H1 (cell line): ENCODE measurements around the gene SYNGR3. TPM values are rescaled to one million over a fixed set of nuclear protein-coding genes. Genes with fewer than 3 reads are reported as not detected.

ENCODE experiments used
- CTCF ChIA-PET: fragments of 300-600 bp; sonication (Branson Sonifier 250); formaldehyde crosslinking; loops from one replicate; lab custom pipeline; 2021; ENCODE audit not compliant: partially characterized antibody; lab: Charles Lee
- POLR2A ChIA-PET: fragments of 300-600 bp; sonication (Branson Sonifier 250); formaldehyde crosslinking; loops from one replicate; lab custom pipeline; 2021; ENCODE audit warnings: inconsistent platforms; ENCODE audit not compliant: partially characterized antibody; lab: Charles Lee
- DNase-seq, 2 experiments: peaks; one replicate each; pipeline versions ENCODE4 v3.0.0 to v3.0.0-alpha.2; 2010 to 2022; ENCODE audit warnings: low spot score in 2 of 2, low read depth in 1 of 2, mixed read lengths in 1 of 2
- FAIRE-seq: peaks from 2 replicates; lab custom pipeline; 2011; peaks lifted over from hg19 to GRCh38; lab: Jason Lieb, UNC
- H2AFZ ChIP-seq: 2 replicates; pipeline ENCODE4 v1.8.1; 2012; ENCODE audit warnings: low read length, inconsistent platforms
- H2AK5ac ChIP-seq: 2 replicates; pipeline ENCODE4 v1.6.1; 2013; ENCODE audit warnings: low read depth, low read length
- H2BK120ac ChIP-seq: replicated peaks from 2 replicates; pipeline ENCODE3; 2013; ENCODE audit warnings: low read depth, low read length, inconsistent platforms
- H2BK12ac ChIP-seq: 2 replicates; pipeline ENCODE4 v1.6.1; 2013; ENCODE audit warnings: low read depth, low read length
- H2BK15ac ChIP-seq: 2 replicates; pipeline ENCODE4 v1.6.1; 2013; ENCODE audit warnings: low read length
- H2BK20ac ChIP-seq: 2 replicates; pipeline ENCODE4 v1.6.1; 2013; ENCODE audit warnings: low read length
- H2BK5ac ChIP-seq: 2 replicates; pipeline ENCODE4 v1.6.1; 2013; ENCODE audit warnings: low read depth, low read length
- H3K14ac ChIP-seq: 2 replicates; pipeline ENCODE4 v1.6.1; 2013; ENCODE audit warnings: inconsistent platforms; ENCODE audit not compliant: insufficient read length
- H3K18ac ChIP-seq: 2 replicates; pipeline ENCODE4 v1.6.1; 2013; ENCODE audit warnings: low read length; ENCODE audit errors: extremely low read depth
- H3K23ac ChIP-seq: 2 replicates; pipeline ENCODE4 v1.6.1; 2013; ENCODE audit warnings: inconsistent platforms; ENCODE audit not compliant: insufficient read length
- H3K23me2 ChIP-seq: 2 replicates; pipeline ENCODE4 v1.6.1; 2013; ENCODE audit warnings: low read depth, low read length
- H3K27ac ChIP-seq: 2 replicates; pipeline ENCODE4 v1.6.1; 2011; ENCODE audit warnings: low read depth, low read length, inconsistent platforms
- H3K27me3 ChIP-seq, 4 experiments: replicated peaks in 1 of 4; 1 replicate in 1 of 4; 2 replicates in 3 of 4; pipeline versions ENCODE4 v1.6.1 to v1.8.1; 2011 to 2013; ENCODE audit warnings: low read length in 3 of 4, mild to moderate bottlenecking in 3 of 4, inconsistent platforms in 2 of 4, mixed read lengths in 2 of 4, moderate library complexity in 1 of 4; ENCODE audit not compliant: control insufficient read depth in 3 of 4, insufficient read depth in 3 of 4; ENCODE audit errors: extremely low read depth in 1 of 4
- H3K36me3 ChIP-seq, 4 experiments: 2 replicates each; pipeline versions ENCODE4 v1.6.1 to v1.8.1; 2011 to 2013; ENCODE audit warnings: mild to moderate bottlenecking in 4 of 4, low read length in 3 of 4, moderate library complexity in 2 of 4, control low read depth in 1 of 4, inconsistent platforms in 1 of 4; ENCODE audit not compliant: insufficient read depth in 4 of 4, control insufficient read depth in 2 of 4
- H3K4ac ChIP-seq: replicated peaks from 2 replicates; pipeline ENCODE3; 2013; ENCODE audit warnings: low read length, low read depth, mixed read lengths, inconsistent platforms; ENCODE audit not compliant: insufficient read length
- H3K4me1 ChIP-seq, 4 experiments: replicated peaks in 1 of 4; 1 replicate in 1 of 4; 2 replicates in 3 of 4; pipeline versions ENCODE4 v1.6.1 to v1.8.1; 2011 to 2013; ENCODE audit warnings: low read length in 3 of 4, inconsistent platforms in 2 of 4, mixed read lengths in 1 of 4; ENCODE audit not compliant: insufficient read depth in 4 of 4, control insufficient read depth in 3 of 4
- H3K4me2 ChIP-seq, 2 experiments: 2 replicates each; pipeline versions ENCODE4 v1.6.1 to v1.8.1; 2011 to 2013; ENCODE audit warnings: low read depth in 2 of 2, low read length in 2 of 2, control low read depth in 1 of 2, inconsistent platforms in 1 of 2, mild to moderate bottlenecking in 1 of 2; ENCODE audit not compliant: insufficient read depth in 1 of 2
- H3K4me3 ChIP-seq, 4 experiments: fragments of 200-600, 300-600 bp in 1 of 4; sonication (generic), shearing (Covaris generic), sonication (Bioruptor Twin) in 1 of 4; 2 replicates each; pipeline versions ENCODE4 v1.5.1 to v1.8.1; 2011 to 2016; ENCODE audit warnings: low read length in 4 of 4, low read depth in 3 of 4, control low read depth in 2 of 4, inconsistent platforms in 2 of 4, mild to moderate bottlenecking in 2 of 4, mixed read lengths in 1 of 4, moderate library complexity in 1 of 4; ENCODE audit not compliant: insufficient read depth in 2 of 4; ENCODE audit errors: extremely low read depth in 1 of 4
- H3K56ac ChIP-seq: replicated peaks from 2 replicates; pipeline ENCODE3; 2013; ENCODE audit warnings: low read depth, mild to moderate bottlenecking, mixed read lengths, low read length, inconsistent platforms; ENCODE audit not compliant: insufficient read length
- H3K79me1 ChIP-seq: 2 replicates; pipeline ENCODE4 v1.6.1; 2013; ENCODE audit warnings: low read depth, low read length, control low read depth
- H3K79me2 ChIP-seq, 2 experiments: 2 replicates each; pipeline versions ENCODE4 v1.6.1 to v1.8.1; 2012 to 2013; ENCODE audit warnings: low read length in 2 of 2, mild to moderate bottlenecking in 2 of 2, inconsistent platforms in 1 of 2; ENCODE audit not compliant: insufficient read depth in 2 of 2, control insufficient read depth in 1 of 2
- H3K9ac ChIP-seq, 4 experiments: replicated peaks in 1 of 4; 1 replicate in 1 of 4; 2 replicates in 3 of 4; pipeline versions ENCODE4 v1.6.1 to v1.8.1; 2011 to 2013; ENCODE audit warnings: low read depth in 3 of 4, low read length in 3 of 4, control low read depth in 2 of 4, mild to moderate bottlenecking in 2 of 4, moderate library complexity in 2 of 4, inconsistent platforms in 1 of 4; ENCODE audit errors: extremely low read depth in 1 of 4
- H3K9me3 ChIP-seq, 2 experiments: 2 replicates each; pipeline versions ENCODE4 v1.6.1 to v1.8.1; 2012 to 2013; ENCODE audit warnings: mild to moderate bottlenecking in 2 of 2, moderate library complexity in 2 of 2, control low read depth in 1 of 2, inconsistent platforms in 1 of 2, low read depth in 1 of 2, low read length in 1 of 2, mixed read lengths in 1 of 2; ENCODE audit not compliant: insufficient read depth in 2 of 2
- H4K20me1 ChIP-seq, 2 experiments: replicated peaks in 1 of 2; 2 replicates each; pipeline versions ENCODE3 to v1.8.1; 2011 to 2013; ENCODE audit warnings: inconsistent platforms in 2 of 2, low read length in 2 of 2, mild to moderate bottlenecking in 1 of 2; ENCODE audit not compliant: insufficient read depth in 2 of 2, control insufficient read depth in 1 of 2
- H4K5ac ChIP-seq: 2 replicates; pipeline ENCODE4 v1.6.1; 2013; ENCODE audit warnings: low read length, low read depth, mixed read lengths, inconsistent platforms; ENCODE audit not compliant: insufficient read length
- H4K8ac ChIP-seq: 2 replicates; pipeline ENCODE4 v1.8.0; 2013; ENCODE audit warnings: mild to moderate bottlenecking, moderate library complexity, low read length, inconsistent platforms; ENCODE audit not compliant: insufficient read depth; ENCODE audit errors: extremely low read depth
- H4K91ac ChIP-seq: replicated peaks from 2 replicates; pipeline ENCODE3; 2013; ENCODE audit warnings: low read length, mixed read lengths, inconsistent platforms; ENCODE audit not compliant: insufficient read length
- BCL11A ChIP-seq, 2 experiments: IDR thresholded peaks; one replicate each; pipeline ENCODE4 v1.6.1; 2011; ENCODE audit warnings: low read depth in 2 of 2, low read length in 2 of 2, mild to moderate bottlenecking in 2 of 2
- CBX8 ChIP-seq: fragments of 300-800, 300-1000 bp; sonication (generic); IDR thresholded peaks from 2 replicates; pipeline ENCODE4 v1.7.1; 2016; ENCODE audit warnings: low read depth, low read length, borderline replicate concordance
- CEBPB ChIP-seq: IDR thresholded peaks from 2 replicates; pipeline ENCODE4 v1.6.1; 2012; ENCODE audit warnings: low read depth, low read length
- CREB1 ChIP-seq: IDR thresholded peaks from 2 replicates; pipeline ENCODE4 v1.6.1; 2012; ENCODE audit warnings: inconsistent platforms
- CTBP2 ChIP-seq: IDR thresholded peaks from 2 replicates; pipeline ENCODE4 v1.7.0; 2011; ENCODE audit warnings: borderline replicate concordance, mild to moderate bottlenecking, moderate library complexity, mixed read lengths, low read length; ENCODE audit not compliant: insufficient read depth, insufficient read length
- FOSL1 ChIP-seq: IDR thresholded peaks from 2 replicates; pipeline ENCODE4 v1.6.1; 2011; ENCODE audit warnings: mild to moderate bottlenecking, low read depth, low read length, moderate library complexity; ENCODE audit not compliant: insufficient read depth
- NANOG ChIP-seq: IDR thresholded peaks from 2 replicates; pipeline ENCODE4 v1.6.1; 2011; ENCODE audit warnings: low read length, low read depth, mild to moderate bottlenecking, inconsistent platforms; ENCODE audit not compliant: insufficient read depth, poor library complexity, severe bottlenecking
- POLR2AphosphoS5 ChIP-seq: IDR thresholded peaks from 2 replicates; pipeline ENCODE4 v1.6.1; 2011; ENCODE audit warnings: low read depth, low read length
- POU5F1 ChIP-seq: IDR thresholded peaks from 2 replicates; pipeline ENCODE4 v1.6.1; 2011; ENCODE audit warnings: low read depth, mild to moderate bottlenecking, low read length, moderate library complexity
- RXRA ChIP-seq: IDR thresholded peaks from 2 replicates; pipeline ENCODE4 v1.6.1; 2011; ENCODE audit warnings: low read depth, mild to moderate bottlenecking, low read length, moderate library complexity; ENCODE audit not compliant: insufficient read depth
- WGBS, 2 experiments: shearing (Covaris generic) in 1 of 2; methylation state at CpG; one replicate each; pipeline versions ENCODE4 v1.1.6 to v1.1.7; 2013 to 2015; ENCODE audit warnings: low lambda C conversion rate in 2 of 2, mixed read lengths in 2 of 2, inconsistent platforms in 1 of 2, low coverage in 1 of 2, missing lambda C conversion rate in 1 of 2; ENCODE audit not compliant: insufficient replicate concordance in 2 of 2, insufficient coverage in 1 of 2, insufficient read length in 1 of 2; ENCODE audit errors: extremely low coverage in 1 of 2, missing lambda C conversion rate in 1 of 2; 5-methylcytosine and 5-hydroxymethylcytosine counted together
- polyA plus RNA-seq, 7 experiments: library from polyadenylated mRNA; depleted of rRNA in 3 of 7; stranded (reverse) in 5 of 7; unstranded in 2 of 7; fragments of >200 nt in 5 of 7; fragments of 200-250 nt in 2 of 7; gene quantifications; 1 replicate in 5 of 7; 2 replicates in 1 of 7; 4 replicates in 1 of 7; pipeline versions ENCODE4 v1.2.1 to v1.2.3, GENCODE V29; 2011 to 2013; ENCODE audit warnings: missing spikeins in 2 of 7, mixed read lengths in 2 of 7
- total RNA-seq: library from RNA; stranded (reverse); fragmentation: NEBNext Ultra II Directional; extraction: Animal tissue kit (Norgen Biotek cat#: 25700); gene quantifications from 2 replicates; pipeline ENCODE4 v1.2.1, GENCODE V29; 2021
- TF ChIP-seq, protein P1 (sequence below): IDR thresholded peaks from 2 replicates; pipeline ENCODE4 v1.6.1; 2012; ENCODE audit warnings: inconsistent platforms

Gene SYNGR3
- total and polyA plus RNA-seq, 2 of the 8 experiments (the other 6 are each of a cell fraction or from before 2014, with no cell fraction given) = 36.2 to 49.9 TPM

DNA sequence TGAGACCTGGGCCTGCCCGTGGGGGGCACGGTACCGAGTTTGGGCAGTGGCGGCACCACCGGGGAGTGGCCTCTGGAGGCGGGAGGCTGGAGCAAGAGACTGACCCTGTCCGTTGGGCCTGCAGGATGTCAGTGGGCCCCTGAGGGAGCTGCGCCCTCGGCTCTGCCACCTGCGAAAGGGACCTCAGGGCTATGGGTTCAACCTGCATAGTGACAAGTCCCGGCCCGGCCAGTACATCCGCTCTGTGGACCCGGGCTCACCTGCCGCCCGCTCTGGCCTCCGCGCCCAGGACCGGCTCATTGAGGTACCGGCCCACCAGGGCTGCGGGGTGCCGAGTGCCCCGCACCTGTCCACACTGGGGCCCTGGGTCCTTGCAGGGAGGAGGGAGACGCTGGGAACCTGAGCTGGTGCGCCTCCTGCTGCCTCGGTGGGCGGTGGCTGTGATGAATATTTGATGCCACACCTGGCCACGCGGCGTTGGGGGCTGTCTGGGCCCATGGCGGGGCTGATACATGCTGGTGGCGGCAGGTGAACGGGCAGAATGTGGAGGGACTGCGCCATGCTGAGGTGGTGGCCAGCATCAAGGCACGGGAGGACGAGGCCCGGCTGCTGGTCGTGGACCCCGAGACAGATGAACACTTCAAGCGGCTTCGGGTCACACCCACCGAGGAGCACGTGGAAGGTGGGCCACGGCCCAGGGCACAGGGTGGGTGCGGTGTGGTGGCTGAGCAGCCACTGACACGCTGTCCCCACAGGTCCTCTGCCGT lies 46.6 kb downstream of the SYNGR3 start:
- Histone ChIP-seq H3K4ac (no peak overlapping the region), H3K4me3 (no peak overlapping the region), H3K14ac (no peak overlapping the region), H3K27ac (no peak overlapping the region), H4K5ac (no peak overlapping the region), H3K36me3 (no peaks in the 10 kb centered on the region), H2BK20ac (no peak overlapping the region), H3K18ac (no peak overlapping the region), H3K9me3 (no peaks in the 10 kb centered on the region), H2AFZ (no peak overlapping the region), H2BK120ac (no peak overlapping the region), H3K4me2 (no peak overlapping the region), H4K8ac (peak overlapping the region; percentile 25; the same call in 1 of the 2 replicates), H3K23me2 (no peaks in the 10 kb centered on the region), H3K79me2 (no peaks in the 10 kb centered on the region), H3K56ac (no peak overlapping the region), H2AK5ac (no peak overlapping the region), H2BK15ac (no peak overlapping the region), H3K4me1 (peaks cover 0 to 4% (median 0%) of the 10 kb centered on the region in 4 experiments; a peak in 4 of 7 replicates), H2BK5ac (no peak overlapping the region), H3K27me3 (no peaks in the 10 kb centered on the region), H3K79me1 (no peaks in the 10 kb centered on the region), H3K23ac (no peak overlapping the region), H4K20me1 (peaks cover 0 to 2% of the 10 kb centered on the region in 2 experiments), H2BK12ac (no peak overlapping the region), H4K91ac (peak overlapping the region; percentile 54), H3K9ac (no peak overlapping the region)
- TF ChIP-seq BCL11A (IDR thresholded peaks at IDR 0.05; ENCODE audit: low read depth in 2 of 2, low read length in 2 of 2) (no peak), CREB1 (no peak), CTBP2 (no peak), POU5F1 (no peak), NANOG (no peak), CEBPB (no peak), CBX8 (no peak), RXRA (no peak), FOSL1 (no peak), POLR2AphosphoS5 (no peak)
- TF ChIP-seq, protein P1, sequence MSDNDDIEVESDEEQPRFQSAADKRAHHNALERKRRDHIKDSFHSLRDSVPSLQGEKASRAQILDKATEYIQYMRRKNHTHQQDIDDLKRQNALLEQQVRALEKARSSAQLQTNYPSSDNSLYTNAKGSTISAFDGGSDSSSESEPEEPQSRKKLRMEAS = no peak
- FAIRE-seq (no peak), DNase-seq (no peak)
- WGBS, 2 experiments = 91% methylated on average over 39 of the region's 47 CpGs; no CpG with 5 or more reads in 1 of the 2 experiments
- ChIA-PET POLR2A (interaction anchor here (0.9 to 2.1 kb wide), 4 partner anchors 9 to 119 kb away, joined by 3 to 5 read pairs (median 4); partner anchors contain the start of gene TRAF7), CTCF (interaction anchor here (0.9 to 3.0 kb wide), 7 partner anchors 10 to 103 kb away, joined by 3 to 14 read pairs (median 5); partner anchors contain the start of genes NPW, NTHL1 and TSC2)
